OCI-LY1 (cell line): ENCODE data around the gene XPO1.
A peak's percentile ranks its signal among the peaks of the same experiment; 100 is the strongest.
"Not testable (repeated sequence)": the region's sequence is repeated elsewhere in the genome, so short reads cannot be mapped to it uniquely, and the experiment has no call there.

ENCODE experiments used
- H2AFZ ChIP-seq: fragments of 200-600 bp; sonication (generic), shearing (Covaris generic); 2 replicates; pipeline ENCODE4 v1.6.0; 2014; ENCODE audit warnings: antibody characterized with exemption, mild to moderate bottlenecking, low read length
- H3F3A ChIP-seq: fragments of 200-600 bp; sonication (generic), shearing (Covaris generic); 2 replicates; pipeline ENCODE4 v1.6.0; 2014; ENCODE audit warnings: mild to moderate bottlenecking, antibody characterized with exemption, low read length, moderate library complexity; ENCODE audit not compliant: insufficient read depth
- H3K27ac ChIP-seq: fragments of 200-600 bp; sonication (generic); 2 replicates; pipeline ENCODE4 v1.5.1; 2014; ENCODE audit warnings: low read length, mixed run types, mild to moderate bottlenecking, low read depth; ENCODE audit not compliant: poor library complexity, severe bottlenecking
- H3K27me3 ChIP-seq: fragments of 200-600 bp; sonication (generic); 2 replicates; pipeline ENCODE4 v1.6.0; 2014; ENCODE audit warnings: antibody characterized with exemption, mild to moderate bottlenecking, low read length, moderate library complexity; ENCODE audit not compliant: insufficient read depth
- H3K36me3 ChIP-seq: fragments of 200-600 bp; sonication (generic); 2 replicates; pipeline ENCODE4 v1.6.1; 2014; ENCODE audit warnings: mild to moderate bottlenecking, antibody characterized with exemption, low read length, moderate library complexity, mixed read lengths; ENCODE audit not compliant: insufficient read depth
- H3K4me1 ChIP-seq: fragments of 200-600 bp; sonication (generic); 2 replicates; pipeline ENCODE4 v1.5.1; 2014; ENCODE audit warnings: mild to moderate bottlenecking, low read length, moderate library complexity; ENCODE audit not compliant: insufficient read depth, severe bottlenecking
- H3K4me2 ChIP-seq: fragments of 200-600 bp; sonication (generic), shearing (Covaris generic); 2 replicates; pipeline ENCODE4 v1.6.1; 2014; ENCODE audit warnings: low read length
- H3K4me3 ChIP-seq: fragments of 200-600 bp; sonication (generic); 2 replicates; pipeline ENCODE4 v1.5.1; 2014; ENCODE audit warnings: low read length, low read depth, mild to moderate bottlenecking, mixed read lengths; ENCODE audit not compliant: poor library complexity, severe bottlenecking
- H3K79me2 ChIP-seq: fragments of 200-600 bp; shearing (Covaris generic); 2 replicates; pipeline ENCODE4 v1.6.1; 2016; ENCODE audit warnings: mixed run types, low read length, mixed read lengths; ENCODE audit not compliant: insufficient read depth
- H3K9ac ChIP-seq: fragments of 200-600 bp; sonication (generic), shearing (Covaris generic); 2 replicates; pipeline ENCODE4 v1.6.1; 2014; ENCODE audit warnings: mild to moderate bottlenecking, low read length, mixed read lengths
- H3K9me2 ChIP-seq: fragments of 200-600 bp; sonication (generic), shearing (Covaris generic); 2 replicates; pipeline ENCODE4 v1.6.1; 2014; ENCODE audit warnings: low read depth, mild to moderate bottlenecking, low read length, mixed read lengths
- H3K9me3 ChIP-seq: fragments of 200-600 bp; shearing (Covaris generic); 2 replicates; pipeline ENCODE4 v1.6.1; 2014; ENCODE audit warnings: low read length, mixed read lengths
- H4K20me1 ChIP-seq: fragments of 200-600 bp; sonication (generic), shearing (Covaris generic); 2 replicates; pipeline ENCODE4 v1.6.0; 2016; ENCODE audit warnings: mild to moderate bottlenecking, low read length; ENCODE audit not compliant: insufficient read depth
- CTCF ChIP-seq: fragments of 200-600 bp; sonication (generic), shearing (Covaris generic); IDR thresholded peaks from 2 replicates; pipeline ENCODE4 v1.5.1; 2017; ENCODE audit warnings: mild to moderate bottlenecking, antibody characterized with exemption, low read length, moderate library complexity, mixed read lengths
- EZH2 ChIP-seq: fragments of 200-600 bp; sonication (generic), shearing (Covaris generic); IDR thresholded peaks from 2 replicates; pipeline ENCODE4 v1.8.0; 2017; ENCODE audit warnings: borderline replicate concordance, mixed run types, mild to moderate bottlenecking, antibody characterized with exemption, low read length, moderate library complexity, mixed read lengths

The XPO1 gene

GRCh38 chr2:61469424-61470121 lies 68.6 kb downstream of the XPO1 start:
- peak overlapping the region; percentile 83 for H3K4me2 ChIP-seq
- peaks cover 6% of the 10 kb centered on the region for H3K36me3 ChIP-seq
- peak overlapping the region; percentile 90 for H3K9ac ChIP-seq
- peaks cover 56% of the 10 kb centered on the region for H3K79me2 ChIP-seq
- peak overlapping the region; percentile 82 for H3K4me3 ChIP-seq
- TF ChIP-seq CTCF (no peak), EZH2 (no peak)
- H4K20me1 ChIP-seq, result no peaks in the 10 kb centered on the region
- no peak overlapping the region for H2AFZ ChIP-seq
- H3K9me3 ChIP-seq, result no peaks in the 10 kb centered on the region
- peaks cover 5% of the 10 kb centered on the region; the same call in 1 of the 2 replicates for H3F3A ChIP-seq
- peak overlapping the region; percentile 90 for H3K27ac ChIP-seq
- no peaks in the 10 kb centered on the region for H3K27me3 ChIP-seq
- H3K4me1 ChIP-seq, result peaks cover 53% of the 10 kb centered on the region
- no peaks in the 10 kb centered on the region for H3K9me2 ChIP-seq

- H3K4me3 ChIP-seq, result peak overlapping the region; percentile 82
- not testable (repeated sequence) for H3K27me3 ChIP-seq, H3K9me3 ChIP-seq, H3K9me2 ChIP-seq, H3K36me3 ChIP-seq, H3F3A ChIP-seq, H2AFZ ChIP-seq, H4K20me1 ChIP-seq
- peak overlapping the region; percentile 83 for H3K4me2 ChIP-seq
- peak overlapping the region; percentile 90 for H3K9ac ChIP-seq
- peaks cover 68% of the 10 kb centered on the region for H3K79me2 ChIP-seq
- peaks cover 66% of the 10 kb centered on the region for H3K4me1 ChIP-seq
- H3K27ac ChIP-seq, result peak overlapping the region; percentile 90
Observed at GRCh38 chr2:61468231-61468630, 69.9 kb downstream of the XPO1 start.

- no peaks in the 10 kb centered on the region for H4K20me1 ChIP-seq
- no peaks in the 10 kb centered on the region for H3K9me3 ChIP-seq
- peaks cover 99% of the 10 kb centered on the region for H3K79me2 ChIP-seq
- peak overlapping the region; percentile 69 for H3K4me2 ChIP-seq
- TF ChIP-seq EZH2, result no peak
- no peak for TF ChIP-seq CTCF
- H3K27me3 ChIP-seq, result no peaks in the 10 kb centered on the region
- peaks cover 14% of the 10 kb centered on the region; the same call in 1 of the 2 replicates for H3K36me3 ChIP-seq
- peaks cover 5% of the 10 kb centered on the region; the same call in 1 of the 2 replicates for H3F3A ChIP-seq
- no peak overlapping the region for H2AFZ ChIP-seq
- peak overlapping the region; percentile 39 for H3K4me3 ChIP-seq
- H3K9me2 ChIP-seq, result no peaks in the 10 kb centered on the region
- peak overlapping the region; percentile 26; the same call in 1 of the 2 replicates for H3K9ac ChIP-seq
- H3K27ac ChIP-seq, result peak overlapping the region; percentile 90
- H3K4me1 ChIP-seq, result peaks cover 88% of the 10 kb centered on the region
Observed at GRCh38 chr2:61465045-61465444, 73.1 kb downstream of the XPO1 start.
